Right lobe of liver (tissue), 6 donors: Measurements from ENCODE around the gene LMLN. TPM values are rescaled to one million over a fixed set of nuclear protein-coding genes. Genes with fewer than 3 reads are reported as not detected.
A peak's percentile ranks its signal among the peaks of the same experiment; 100 is the strongest.
"Not testable (repeated sequence)": the region's sequence is repeated elsewhere in the genome, so short reads cannot be mapped to it uniquely, and the experiment has no call there.

ENCODE experiments used
- ATAC-seq, 4 donors: fragments of 200-7000 bp; cut with Tn5 transposase; one replicate each; pipeline ENCODE4 v1.9.1; 2020; ENCODE audit warnings: mild to moderate bottlenecking in 4 of 4, moderate library complexity in 4 of 4
- DNase-seq, 3 donors: peaks; one replicate each; pipeline ENCODE4 v3.0.0-alpha.2; 2020
- H3K27ac ChIP-seq, 3 donors: fragments of 200-600 bp; one replicate each; pipeline ENCODE4 v1.8.0; 2022
- H3K27me3 ChIP-seq, 2 donors: fragments of 200-600 bp; one replicate each; pipeline ENCODE4 v1.8.0; 2022
- H3K36me3 ChIP-seq, 4 donors: fragments of 200-600 bp; sonication (generic) in 1 of 4; one replicate each; pipeline versions ENCODE4 v1.5.1 to v1.8.0; 2017 to 2022; ENCODE audit warnings: control low read depth in 1 of 4
- H3K4me1 ChIP-seq, 4 donors: fragments of 200-600 bp; sonication (generic) in 1 of 4; one replicate each; pipeline versions ENCODE4 v1.5.1 to v1.8.0; 2017 to 2022; ENCODE audit warnings: control low read depth in 1 of 4
- H3K4me3 ChIP-seq, 3 donors: fragments of 200-600 bp; one replicate each; pipeline ENCODE4 v1.8.0; 2022
- H3K9me3 ChIP-seq, 4 donors: fragments of 200-600 bp; sonication (generic) in 1 of 4; one replicate each; pipeline versions ENCODE4 v1.5.1 to v1.8.0; 2017 to 2022; ENCODE audit warnings: control low read depth in 1 of 4
- CTCF ChIP-seq, 4 donors: fragments of 200-600 bp in 3 of 4; fragments of 450-650 bp in 1 of 4; IDR thresholded peaks; one replicate each; pipeline versions ENCODE4 v1.5.1 to v1.8.0; 2016 to 2022; ENCODE audit warnings: antibody characterized with exemption in 4 of 4, mild to moderate bottlenecking in 2 of 4
- POLR2A ChIP-seq: fragments of 450-650 bp; IDR thresholded peaks from one replicate; pipeline ENCODE4 v1.6.1; 2017; ENCODE audit warnings: antibody characterized with exemption, mild to moderate bottlenecking
- WGBS: methylation state at CpG from one replicate; pipeline ENCODE4 v1.1.6; 2018; ENCODE audit warnings: low coverage, low lambda C conversion rate; ENCODE audit not compliant: insufficient coverage; ENCODE audit errors: missing lambda C conversion rate; 5-methylcytosine and 5-hydroxymethylcytosine counted together
- intact Hi-C, 2 donors: fragments of 100-400 bp; cut with DNase I; formaldehyde crosslinking; loops; one replicate each; pipeline versions ENCODE4 v1.11.2 to v1.14.1; 2022
- total RNA-seq, 6 experiments: library from RNA; depleted of rRNA in 2 of 6; stranded (reverse); fragments of >200 nt in 2 of 6; fragmentation: NEBNext Ultra II Directional in 3 of 6; extraction: Animal tissue kit (Norgen Biotek cat#: 25700) in 3 of 6; gene quantifications; one replicate each; pipeline versions ENCODE4 v1.1.0 to v1.2.4, GENCODE V29; 2016 to 2023
- donor health status: DM: no; HTN: yes; CAD: no.
- donor health status: DM: no; HTN: no; CAD: no.
- donor health status: DM: no; HTN: no; CAD: no.
- donor health status: DM: no; HTN: yes; CAD: no.
- donor health status: DM: no; HTN: yes; CAD: no.

LMLN gene
- total RNA-seq, 6 experiments from 2014 or later = 1.5 to 3.2 (median 2.4) TPM

- 93% methylated on average over 2 of the region's 2 CpGs for WGBS
- TF ChIP-seq CTCF (IDR thresholded peaks at IDR 0.05) (no peak), POLR2A (no peak)
These were observed 3.4 kb upstream of the LMLN start for GRCh38 chr3:197956626-197956988.

GRCh38 chr3:197957790-197958133 lies 2.3 kb upstream of the LMLN start:
- ATAC-seq = no peak
- Histone ChIP-seq H3K4me1 (peaks cover 0 to 18% (median 4%) of the 10 kb centered on the region in 4 donors), H3K27me3 (no peaks in the 10 kb centered on the region), H3K27ac (peak overlapping the region in 2 of 3 donors; percentile 25 to 52), H3K4me3 (no peak overlapping the region), H3K36me3 (peaks cover 3 to 37% (median 24%) of the 10 kb centered on the region in 4 donors), H3K9me3 (no peaks in the 10 kb centered on the region)
- 54% methylated on average over 4 of the region's 5 CpGs for WGBS
- intact Hi-C loops = no loop called here
- TF ChIP-seq CTCF (IDR thresholded peaks at IDR 0.05) (no peak), POLR2A (peak; percentile 7)
- no peak for DNase-seq

More at GRCh38 chr3:197956626-197956988, 3.4 kb upstream of the LMLN start:
- Histone ChIP-seq H3K27me3 (no peaks in the 10 kb centered on the region), H3K27ac (peak overlapping the region in 1 of 3 donors; percentile 54), H3K4me3 (no peak overlapping the region), H3K36me3 (peaks cover 4 to 49% (median 29%) of the 10 kb centered on the region in 4 donors), H3K4me1 (peaks cover 0 to 22% (median 4%) of the 10 kb centered on the region in 4 donors), H3K9me3 (no peaks in the 10 kb centered on the region)
- ATAC-seq (no peak), DNase-seq (no peak)
- intact Hi-C loops = no loop called here

GRCh38 chr3:197958346-197958745 lies 1.7 kb upstream of the LMLN start:
- DNase-seq = no peak
- Histone ChIP-seq H3K27ac (peak overlapping the region in 2 of 3 donors; percentile 25 to 52), H3K27me3 (no peaks in the 10 kb centered on the region), H3K4me3 (no peak overlapping the region), H3K4me1 (peaks cover 0 to 18% (median 4%) of the 10 kb centered on the region in 4 donors), H3K9me3 (no peaks in the 10 kb centered on the region), H3K36me3 (peaks cover 3 to 31% (median 20%) of the 10 kb centered on the region in 4 donors)
- WGBS = 80% methylated on average over 3 of the region's 4 CpGs
- no peak for ATAC-seq
- TF ChIP-seq POLR2A (no peak), CTCF (IDR thresholded peaks at IDR 0.05) (no peak)
- intact Hi-C loops = no loop called here

- H3K9me3 ChIP-seq, H3K27me3 ChIP-seq, DNase-seq, ATAC-seq, H3K27ac ChIP-seq, intact Hi-C loops, H3K4me3 ChIP-seq: not testable (repeated sequence)
- Histone ChIP-seq H3K4me1 (peaks cover 0 to 18% (median 4%) of the 10 kb centered on the region in 4 donors), H3K36me3 (peaks cover 3 to 26% (median 16%) of the 10 kb centered on the region in 4 donors)
- WGBS = 94% methylated on average over 18 of the region's 19 CpGs
These were observed 1.2 kb upstream of the LMLN start for GRCh38 chr3:197958848-197959247.

DNA sequence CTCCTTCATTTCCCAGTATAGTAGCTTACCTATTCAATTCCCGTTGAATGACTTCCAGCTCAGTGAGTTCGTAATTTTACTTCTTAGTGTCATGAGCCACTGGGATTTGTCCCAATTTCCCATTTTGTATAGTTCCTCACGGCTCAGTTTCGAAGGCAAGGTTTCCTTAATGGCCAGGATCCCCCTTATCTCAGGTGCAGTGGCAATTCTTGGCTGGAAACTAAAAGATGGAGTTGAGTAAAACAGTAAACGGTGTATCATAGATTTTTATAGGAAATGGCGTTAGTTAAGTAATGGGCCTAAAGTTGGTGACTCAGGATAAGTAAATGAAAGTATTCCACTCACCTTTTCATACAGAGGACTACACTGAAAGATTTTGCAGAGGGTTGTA lies 522 bp upstream of the LMLN start:
- no peak for TF ChIP-seq POLR2A
- no peak for TF ChIP-seq CTCF (IDR thresholded peaks at IDR 0.05)
- Histone ChIP-seq H3K4me1 (peaks cover 0 to 18% (median 4%) of the 10 kb centered on the region in 4 donors), H3K27ac (peak overlapping the region in 2 of 3 donors; percentile 59 to 61), H3K27me3 (no peaks in the 10 kb centered on the region), H3K36me3 (peaks cover 0 to 20% (median 11%) of the 10 kb centered on the region in 4 donors), H3K9me3 (no peaks in the 10 kb centered on the region), H3K4me3 (peak overlapping the region; percentile 71 to 96 (median 96))
- no peak for DNase-seq
- intact Hi-C loops = no loop called here
- 51% methylated on average over 6 of the region's 6 CpGs for WGBS
- no peak for ATAC-seq
